HG03439 (cell line): ENCODE measurements around the gene KNDC1.

ENCODE experiments used
- ATAC-seq: cut with Tn5 transposase; IDR thresholded peaks from one replicate; pipeline ENCODE4 v1.9.1; 2021; ENCODE audit warnings: mild to moderate bottlenecking, moderate library complexity; ENCODE audit not compliant: unreplicated experiment

The KNDC1 gene

GRCh38 chr10:133272964-133273420 lies 113.0 kb downstream of the KNDC1 start:
- no peak for ATAC-seq

GRCh38 chr10:133273534-133274143 lies 113.6 kb downstream of the KNDC1 start:
- ATAC-seq, result no peak

GRCh38 chr10:133274751-133275683 lies 115.0 kb downstream of the KNDC1 start:
- ATAC-seq, result peak; percentile 49

- ATAC-seq, result peak; percentile 42
Measured at GRCh38 chr10:133275684-133276092, 115.7 kb downstream of the KNDC1 start.
